IPS-18a (cell line): Measurements from ENCODE around the gene CHRNB2.

ENCODE experiments used
- H3K27ac ChIP-seq: one replicate; pipeline ENCODE4 v1.5.1; 2013; ENCODE audit warnings: low read length
- H3K27me3 ChIP-seq: one replicate; pipeline ENCODE4 v1.6.1; 2013; ENCODE audit warnings: mild to moderate bottlenecking, low read length; ENCODE audit not compliant: control insufficient read depth, insufficient read depth
- H3K36me3 ChIP-seq: one replicate; pipeline ENCODE4 v1.6.1; 2013; ENCODE audit warnings: low read depth, low read length; ENCODE audit not compliant: control insufficient read depth
- H3K4me1 ChIP-seq: one replicate; pipeline ENCODE4 v1.6.1; 2013; ENCODE audit warnings: low read depth, low read length; ENCODE audit not compliant: control insufficient read depth
- H3K4me3 ChIP-seq: one replicate; pipeline ENCODE4 v1.5.1; 2013; ENCODE audit warnings: low read length
- H3K9ac ChIP-seq: one replicate; pipeline ENCODE4 v1.6.1; 2013; ENCODE audit warnings: mild to moderate bottlenecking, low read length, moderate library complexity
- H3K9me3 ChIP-seq: one replicate; pipeline ENCODE4 v1.6.1; 2013; ENCODE audit warnings: low read depth, low read length; ENCODE audit not compliant: control insufficient read depth

The CHRNB2 gene

DNA sequence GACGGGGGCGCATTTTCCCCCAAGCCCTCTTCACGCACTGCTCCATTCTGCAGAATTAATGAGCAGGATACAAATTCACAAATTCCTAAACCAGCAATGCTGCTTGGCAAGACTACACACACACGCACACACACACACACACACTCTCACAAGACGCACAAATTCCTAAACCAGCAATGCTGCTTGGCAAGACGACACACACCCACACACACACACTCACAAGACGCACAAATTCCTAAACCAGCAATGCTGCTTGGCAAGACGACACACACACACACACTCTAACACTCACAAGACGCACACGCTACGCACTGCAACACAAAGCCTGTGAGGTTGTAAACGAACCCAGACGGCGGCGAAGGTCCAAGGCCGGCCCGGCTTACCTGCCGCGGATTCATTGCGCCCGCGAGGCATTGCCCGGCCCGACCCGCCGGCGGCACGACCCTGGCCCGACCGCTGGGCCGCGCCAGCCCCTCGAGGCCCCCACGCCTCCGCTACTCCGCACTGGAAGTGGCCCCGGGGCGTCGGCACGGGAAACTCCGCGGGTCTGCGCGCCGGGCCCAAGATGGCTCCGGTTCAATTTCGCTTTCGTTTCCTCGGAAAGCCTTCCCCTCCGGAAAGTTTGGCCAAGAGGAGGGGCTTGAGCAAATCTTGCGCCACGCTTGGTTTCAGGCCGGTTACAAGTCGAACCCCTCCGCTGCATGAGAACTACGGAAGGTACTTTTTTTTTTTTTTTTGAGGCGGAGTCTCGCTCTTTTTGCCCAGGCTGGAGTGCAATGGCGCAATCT lies 40.2 kb downstream of the CHRNB2 start, which contains the start of gene ADAR:
Gene ADAR (minus strand): TSS at position 578 of the 788 bp plus-strand sequence. CDS start 180 bp downstream, at position 398.
- Histone ChIP-seq H3K9ac (peak within 1 kb of the TSS; percentile 94), H3K4me3 (peak within 1 kb of the TSS; percentile 91), H3K36me3 (no peaks in the 10 kb centered on the region), H3K27ac (peak within 1 kb of the TSS; percentile 83), H3K4me1 (peaks cover 36% of the 10 kb centered on the region), H3K9me3 (no peaks in the 10 kb centered on the region), H3K27me3 (no peaks in the 10 kb centered on the region)

DNA sequence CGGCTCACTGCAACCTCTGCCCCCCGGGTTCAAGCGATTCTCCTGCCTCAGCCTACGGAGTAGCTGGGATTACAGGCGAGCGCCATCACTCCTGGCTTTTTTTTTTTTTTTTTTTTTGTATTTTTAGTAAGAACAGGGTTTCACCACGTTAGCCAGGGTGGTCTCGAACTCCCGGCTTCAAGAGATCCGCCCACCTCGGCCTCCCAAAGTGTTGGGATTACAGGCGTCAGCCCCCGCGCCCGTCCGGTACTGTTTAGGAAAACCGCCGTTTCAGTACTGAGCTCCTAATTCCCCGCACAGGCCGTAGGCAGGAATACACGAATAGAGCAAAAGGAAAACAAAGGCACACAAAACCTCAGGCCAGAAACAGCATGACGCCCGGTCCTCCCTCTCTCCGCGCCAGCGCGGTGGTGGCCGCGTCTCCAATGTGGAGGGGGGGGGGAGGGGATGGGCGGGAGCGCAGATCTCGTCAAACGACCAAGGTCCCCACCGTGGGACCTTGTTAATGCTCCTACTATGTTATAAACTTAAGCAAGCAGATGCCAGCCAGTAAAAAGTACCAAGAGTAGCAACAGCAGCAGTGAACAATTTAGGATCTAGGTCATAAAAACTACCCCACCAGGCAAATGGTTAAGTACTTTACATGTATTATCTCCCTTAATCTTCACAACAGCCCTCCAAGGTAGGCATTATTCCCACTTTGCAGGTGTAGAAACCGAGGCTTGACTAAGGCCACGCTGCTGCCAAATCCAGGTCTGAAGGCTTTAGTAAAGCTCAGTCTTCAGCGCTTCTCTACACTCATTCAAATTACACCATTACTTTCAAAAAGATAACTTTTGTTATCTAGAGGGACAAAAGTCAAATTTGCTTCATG lies 41.1 kb downstream of the CHRNB2 start:
- peak overlapping the region; percentile 94 for H3K9ac ChIP-seq
- H3K27ac ChIP-seq: peak overlapping the region; percentile 83
- peaks cover 36% of the 10 kb centered on the region for H3K4me1 ChIP-seq
- no peaks in the 10 kb centered on the region for H3K36me3 ChIP-seq
- H3K9me3 ChIP-seq: no peaks in the 10 kb centered on the region
- no peaks in the 10 kb centered on the region for H3K27me3 ChIP-seq
- H3K4me3 ChIP-seq: peak overlapping the region; percentile 91

DNA sequence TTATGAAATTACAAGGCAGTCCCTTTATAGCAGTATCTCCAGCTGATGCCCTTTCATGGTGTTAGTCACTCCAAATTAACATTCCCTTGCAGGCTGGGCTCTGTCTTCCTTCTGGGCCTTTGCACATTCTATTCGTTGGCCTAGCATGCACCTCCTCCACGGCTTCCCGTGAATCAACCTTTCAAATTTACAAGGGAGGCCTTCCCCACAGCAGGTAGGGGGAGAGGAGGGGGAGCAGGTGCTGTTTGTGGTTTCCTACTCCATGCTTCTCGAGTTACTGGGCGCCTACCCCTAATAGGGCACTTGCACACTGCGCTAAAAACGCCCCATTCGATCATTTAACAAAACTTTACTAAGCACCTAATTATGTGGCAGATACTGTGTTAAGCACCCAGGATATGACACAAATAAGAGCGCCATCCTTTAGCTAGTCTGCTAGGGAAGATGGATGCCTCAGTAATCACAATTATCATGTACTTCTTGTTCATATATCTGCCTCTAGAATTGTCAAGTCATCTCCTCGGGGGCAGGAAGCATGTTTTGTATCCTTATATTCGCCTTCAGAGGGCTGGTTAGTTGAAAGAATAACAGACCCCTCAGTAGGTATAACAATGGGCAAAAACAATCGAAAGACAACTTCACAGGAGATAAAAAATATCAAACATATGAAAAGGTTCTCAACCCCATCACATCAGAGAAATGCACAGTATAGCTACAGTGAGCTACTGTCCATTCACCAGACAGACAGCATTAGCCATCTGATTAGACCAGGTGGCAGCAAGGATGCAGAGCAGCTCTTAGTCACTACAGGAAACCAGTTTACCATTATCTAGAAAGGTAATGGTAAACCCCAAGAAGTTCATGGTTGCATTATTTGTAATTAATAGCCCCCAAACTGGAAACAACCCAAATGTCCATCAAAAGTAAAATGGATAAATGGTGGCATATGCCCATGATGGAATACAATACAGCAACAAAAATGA lies 42.1 kb downstream of the CHRNB2 start:
- H3K36me3 ChIP-seq: no peaks in the 10 kb centered on the region
- H3K4me1 ChIP-seq: peaks cover 41% of the 10 kb centered on the region
- peak overlapping the region; percentile 34 for H3K4me3 ChIP-seq
- peak overlapping the region; percentile 20 for H3K27ac ChIP-seq
- H3K9ac ChIP-seq: peak overlapping the region; percentile 94
- no peaks in the 10 kb centered on the region for H3K27me3 ChIP-seq
- no peaks in the 10 kb centered on the region for H3K9me3 ChIP-seq

DNA sequence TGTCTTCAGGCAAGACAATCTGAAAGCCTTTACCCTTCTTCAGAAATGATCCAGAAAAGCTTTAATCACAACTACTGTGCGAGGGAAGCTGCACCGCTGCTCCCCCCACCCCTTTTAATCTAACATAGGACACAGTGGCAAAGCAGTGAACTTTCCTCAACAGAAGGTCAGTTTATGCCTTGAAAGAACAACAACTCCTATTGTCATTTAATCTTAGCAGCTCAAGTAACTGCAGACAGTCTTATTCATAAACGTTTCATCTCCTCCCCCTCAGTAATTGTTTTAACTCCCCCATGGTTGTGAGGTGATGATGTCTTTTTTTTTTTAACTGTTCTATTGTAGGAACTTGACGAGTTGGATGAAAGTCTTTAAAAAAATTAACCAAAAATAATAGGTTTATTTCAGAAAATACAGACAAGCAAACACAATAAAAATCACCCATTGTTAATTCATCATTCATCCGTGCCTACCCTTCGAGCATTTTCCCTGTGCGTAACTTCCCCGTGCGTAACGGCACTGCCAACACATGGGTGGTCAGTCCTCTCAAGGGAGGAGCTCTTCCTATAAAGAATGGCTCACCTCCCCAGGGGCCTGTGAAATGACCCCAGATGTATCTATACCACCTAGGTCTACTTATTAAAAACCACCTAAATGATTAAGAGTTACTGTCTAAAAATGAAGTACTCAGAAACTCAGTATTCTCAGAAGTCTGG lies 43.7 kb downstream of the CHRNB2 start:
- no peaks in the 10 kb centered on the region for H3K9me3 ChIP-seq
- peak overlapping the region; percentile 55 for H3K27ac ChIP-seq
- peak overlapping the region; percentile 31 for H3K4me3 ChIP-seq
- peak overlapping the region; percentile 24 for H3K9ac ChIP-seq
- no peaks in the 10 kb centered on the region for H3K27me3 ChIP-seq
- no peaks in the 10 kb centered on the region for H3K36me3 ChIP-seq
- H3K4me1 ChIP-seq: peaks cover 42% of the 10 kb centered on the region

DNA sequence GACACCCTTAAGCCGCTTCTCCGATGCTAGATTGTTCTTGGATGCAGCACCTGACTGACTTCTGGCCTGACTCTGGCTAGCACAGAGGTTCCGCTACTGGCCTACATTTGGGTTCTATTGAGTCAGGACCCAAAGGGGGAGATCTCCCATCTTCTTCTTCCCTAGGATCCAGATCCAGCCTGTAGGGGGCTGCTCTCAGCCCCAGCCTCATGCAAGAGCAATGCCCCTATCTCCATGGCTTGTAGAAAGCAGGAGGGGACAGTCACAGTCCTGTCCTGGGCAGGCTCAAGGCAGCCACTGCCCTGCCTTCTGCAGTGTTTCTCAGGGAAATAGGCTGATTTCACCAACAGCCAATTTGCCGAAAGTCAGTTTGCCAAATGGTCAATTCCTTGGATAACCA lies 46.7 kb downstream of the CHRNB2 start:
- no peaks in the 10 kb centered on the region for H3K9me3 ChIP-seq
- H3K27me3 ChIP-seq: no peaks in the 10 kb centered on the region
- H3K4me1 ChIP-seq: peaks cover 41% of the 10 kb centered on the region
- no peak overlapping the region for H3K9ac ChIP-seq
- no peak overlapping the region for H3K27ac ChIP-seq
- H3K36me3 ChIP-seq: no peaks in the 10 kb centered on the region
- H3K4me3 ChIP-seq: no peak overlapping the region

DNA sequence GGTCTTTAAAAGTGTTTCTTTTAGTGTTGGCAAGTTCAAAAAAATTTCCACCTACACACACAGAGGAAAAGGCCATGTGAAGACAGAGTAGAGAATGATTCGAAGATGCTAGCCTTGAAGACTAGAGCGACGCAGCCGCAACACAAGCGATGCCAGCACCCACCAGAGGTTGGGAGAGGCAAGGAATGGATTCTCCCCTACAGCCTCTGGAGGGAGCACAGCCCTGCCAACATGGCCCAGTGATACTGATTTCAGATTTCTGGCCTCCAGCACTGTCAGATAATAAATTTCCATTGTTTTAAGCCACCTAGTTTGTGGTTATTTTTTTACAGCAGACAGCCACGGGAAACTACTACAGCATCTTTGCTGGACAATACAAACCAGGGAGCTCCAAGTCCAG lies 47.3 kb downstream of the CHRNB2 start:
- H3K36me3 ChIP-seq: no peaks in the 10 kb centered on the region
- peaks cover 34% of the 10 kb centered on the region for H3K4me1 ChIP-seq
- no peak overlapping the region for H3K9ac ChIP-seq
- no peak overlapping the region for H3K27ac ChIP-seq
- no peak overlapping the region for H3K4me3 ChIP-seq
- no peaks in the 10 kb centered on the region for H3K27me3 ChIP-seq
- no peaks in the 10 kb centered on the region for H3K9me3 ChIP-seq

DNA sequence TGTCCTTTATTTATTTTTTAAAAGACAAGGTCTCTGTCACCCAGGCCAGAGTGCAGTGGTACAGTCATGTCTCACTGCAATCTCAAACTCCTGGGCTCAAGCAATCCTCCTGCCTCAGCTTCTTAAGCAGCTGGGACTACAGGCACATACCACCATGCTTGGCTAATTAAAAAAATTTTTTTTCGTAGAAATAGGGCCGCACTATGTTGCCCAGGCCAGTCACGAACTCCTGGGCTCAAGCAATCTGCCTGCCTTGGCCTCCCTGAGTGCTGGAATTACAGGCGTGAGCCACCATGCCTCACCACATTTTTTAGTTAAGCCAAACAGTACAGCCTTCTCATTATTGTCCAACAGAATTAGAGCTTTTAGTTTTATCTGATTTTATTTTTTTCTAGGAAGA lies 47.8 kb downstream of the CHRNB2 start:
- no peak overlapping the region for H3K27ac ChIP-seq
- H3K36me3 ChIP-seq: no peaks in the 10 kb centered on the region
- no peak overlapping the region for H3K9ac ChIP-seq
- no peaks in the 10 kb centered on the region for H3K27me3 ChIP-seq
- H3K4me1 ChIP-seq: peaks cover 31% of the 10 kb centered on the region
- no peaks in the 10 kb centered on the region for H3K9me3 ChIP-seq
- no peak overlapping the region for H3K4me3 ChIP-seq

DNA sequence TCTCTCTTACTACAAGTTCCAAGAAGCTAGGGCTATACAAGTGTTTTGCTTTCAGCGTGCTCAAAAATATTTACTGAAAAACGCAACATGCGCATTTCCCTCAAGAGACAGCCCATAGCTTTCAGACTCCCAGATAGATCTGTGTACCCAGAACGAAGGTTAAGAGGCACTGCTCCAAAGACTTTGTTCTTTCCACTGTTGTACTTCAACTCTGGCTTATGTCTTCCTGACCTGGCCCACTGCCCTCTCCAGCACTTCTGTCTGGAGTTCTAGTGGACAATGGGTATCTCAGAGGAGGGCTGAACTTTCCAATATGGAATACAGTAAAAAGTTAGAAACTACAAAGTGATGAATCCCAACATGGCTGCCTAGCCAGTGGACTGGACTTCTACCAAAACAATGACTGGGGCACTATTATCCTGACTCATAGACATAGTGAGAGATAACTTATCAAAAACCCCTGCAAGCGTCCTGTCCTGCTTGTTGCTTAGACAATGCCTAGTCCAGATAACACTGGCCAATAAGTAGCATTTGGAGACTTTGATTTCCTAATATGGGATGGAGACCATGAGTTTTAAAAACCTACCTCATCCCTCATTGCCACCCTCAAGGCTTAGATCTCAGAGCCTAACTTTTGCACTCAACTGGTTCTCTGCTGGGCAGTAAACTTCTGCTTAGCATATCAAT lies 49.2 kb downstream of the CHRNB2 start:
- Histone ChIP-seq H3K4me1 (peaks cover 18% of the 10 kb centered on the region), H3K36me3 (no peaks in the 10 kb centered on the region), H3K4me3 (no peak overlapping the region), H3K27ac (no peak overlapping the region), H3K27me3 (no peaks in the 10 kb centered on the region), H3K9me3 (no peaks in the 10 kb centered on the region), H3K9ac (no peak overlapping the region)

DNA sequence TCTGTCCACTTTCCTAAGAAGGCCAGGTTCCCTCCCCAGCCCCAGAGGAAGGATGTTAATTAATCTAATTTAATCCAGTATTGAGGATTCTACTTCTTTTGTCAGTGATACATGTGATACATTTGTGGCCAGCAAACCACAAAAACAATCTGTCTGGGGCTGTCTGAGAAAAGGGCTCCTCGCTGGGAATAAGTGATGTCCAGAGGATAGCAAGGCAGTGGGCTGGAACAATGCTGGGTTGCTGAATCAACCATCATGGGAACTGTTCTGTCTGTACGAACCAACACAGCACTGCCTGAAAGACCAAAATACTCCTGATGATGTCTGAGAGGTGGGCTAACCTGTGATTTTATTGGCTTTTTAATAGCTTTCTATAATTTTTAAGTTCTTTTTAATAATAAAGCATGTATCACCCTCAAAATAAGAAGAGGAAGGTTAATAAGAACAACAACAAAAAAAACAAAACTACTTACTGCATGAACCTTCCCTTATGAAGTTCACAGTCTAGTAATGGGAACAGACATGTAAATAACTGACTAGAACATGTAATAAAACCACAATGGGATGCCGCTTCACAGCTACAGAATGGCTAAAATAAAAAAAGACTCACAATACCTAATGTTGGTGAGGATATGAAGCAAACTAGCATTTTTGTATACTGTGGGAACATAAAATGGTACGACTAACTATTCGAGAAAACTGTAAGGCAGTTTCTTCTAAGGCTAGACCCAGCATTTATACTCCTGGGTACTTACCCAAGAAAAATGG lies 51.8 kb downstream of the CHRNB2 start:
- Histone ChIP-seq H3K9me3 (no peaks in the 10 kb centered on the region), H3K9ac (no peak overlapping the region), H3K4me1 (peaks cover 12% of the 10 kb centered on the region), H3K36me3 (no peaks in the 10 kb centered on the region), H3K27me3 (no peaks in the 10 kb centered on the region), H3K27ac (no peak overlapping the region), H3K4me3 (no peak overlapping the region)

DNA sequence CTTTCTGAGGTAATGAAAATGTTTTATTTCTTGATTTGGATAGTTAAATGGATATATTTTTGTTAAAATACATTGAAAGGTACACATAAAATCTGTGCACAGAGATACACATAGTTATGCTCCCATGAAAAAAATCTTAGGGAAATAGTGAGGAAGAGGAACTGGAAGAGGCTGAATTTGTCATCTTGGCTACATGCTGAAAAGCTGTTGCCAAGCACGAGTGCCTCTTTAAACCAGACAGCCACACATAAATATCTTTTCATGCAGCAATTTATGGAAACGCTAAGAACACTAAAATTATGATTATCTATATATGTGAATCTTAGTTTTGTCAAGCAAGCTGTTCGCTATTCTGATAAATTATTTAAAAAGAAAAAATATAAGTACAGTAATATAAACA lies 53.2 kb downstream of the CHRNB2 start:
- Histone ChIP-seq H3K36me3 (no peaks in the 10 kb centered on the region), H3K4me1 (peaks cover 8% of the 10 kb centered on the region), H3K9me3 (no peaks in the 10 kb centered on the region), H3K9ac (no peak overlapping the region), H3K27me3 (no peaks in the 10 kb centered on the region), H3K4me3 (no peak overlapping the region), H3K27ac (no peak overlapping the region)
